ENCODE data around the gene POLR1G.

DNA sequence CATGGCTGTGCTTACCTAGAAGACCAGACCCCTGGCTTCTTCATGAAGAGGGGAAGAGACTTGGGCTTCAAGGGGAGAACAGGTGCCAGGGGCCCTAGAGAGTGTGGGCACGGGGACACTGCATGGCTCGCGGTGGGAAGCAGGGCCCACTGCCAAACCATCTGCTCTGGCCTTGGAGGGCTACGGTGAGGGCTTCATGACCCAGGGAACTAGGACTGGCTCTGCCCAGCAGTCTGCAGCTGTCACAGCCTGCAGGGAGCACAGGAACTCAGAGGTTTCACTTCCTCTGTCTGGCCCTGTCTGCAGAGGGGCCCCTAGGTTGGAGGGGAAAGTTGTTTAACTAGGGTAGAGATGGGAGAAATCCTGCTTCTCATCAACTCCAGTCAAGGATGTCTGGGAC is 13.0 kb downstream of the POLR1G start:
- TF ChIP-seq RAD21 (IDR thresholded peaks at IDR 0.05; ENCODE audit: low read depth), result no peak
- no peak for TF ChIP-seq ATF3 (IDR thresholded peaks at IDR 0.05)
- no peak for TF ChIP-seq CTCF (IDR thresholded peaks at IDR 0.05 in 2 of 3, conservative IDR thresholded peaks at IDR 0.05 in 1 of 3; ENCODE audit: borderline replicate concordance in 1 of 3, insufficient read depth in 1 of 3, low read depth in 2 of 3, low read length in 2 of 3)
- TF ChIP-seq POLR2A (IDR thresholded peaks at IDR 0.05; ENCODE audit: borderline replicate concordance, extremely low read depth, insufficient read depth, insufficient read length), result no peak
- TF ChIP-seq EZH2phosphoT487 (IDR thresholded peaks at IDR 0.05; ENCODE audit: borderline replicate concordance), result no peak
- no peak for TF ChIP-seq POLR2AphosphoS5 (IDR thresholded peaks at IDR 0.05; ENCODE audit: low read depth, low read length)
- TF ChIP-seq EZH2 (IDR thresholded peaks at IDR 0.05), result no peak
- no peak for TF ChIP-seq CEBPB (IDR thresholded peaks at IDR 0.05; ENCODE audit: low read depth)
- TF ChIP-seq, protein P1, sequence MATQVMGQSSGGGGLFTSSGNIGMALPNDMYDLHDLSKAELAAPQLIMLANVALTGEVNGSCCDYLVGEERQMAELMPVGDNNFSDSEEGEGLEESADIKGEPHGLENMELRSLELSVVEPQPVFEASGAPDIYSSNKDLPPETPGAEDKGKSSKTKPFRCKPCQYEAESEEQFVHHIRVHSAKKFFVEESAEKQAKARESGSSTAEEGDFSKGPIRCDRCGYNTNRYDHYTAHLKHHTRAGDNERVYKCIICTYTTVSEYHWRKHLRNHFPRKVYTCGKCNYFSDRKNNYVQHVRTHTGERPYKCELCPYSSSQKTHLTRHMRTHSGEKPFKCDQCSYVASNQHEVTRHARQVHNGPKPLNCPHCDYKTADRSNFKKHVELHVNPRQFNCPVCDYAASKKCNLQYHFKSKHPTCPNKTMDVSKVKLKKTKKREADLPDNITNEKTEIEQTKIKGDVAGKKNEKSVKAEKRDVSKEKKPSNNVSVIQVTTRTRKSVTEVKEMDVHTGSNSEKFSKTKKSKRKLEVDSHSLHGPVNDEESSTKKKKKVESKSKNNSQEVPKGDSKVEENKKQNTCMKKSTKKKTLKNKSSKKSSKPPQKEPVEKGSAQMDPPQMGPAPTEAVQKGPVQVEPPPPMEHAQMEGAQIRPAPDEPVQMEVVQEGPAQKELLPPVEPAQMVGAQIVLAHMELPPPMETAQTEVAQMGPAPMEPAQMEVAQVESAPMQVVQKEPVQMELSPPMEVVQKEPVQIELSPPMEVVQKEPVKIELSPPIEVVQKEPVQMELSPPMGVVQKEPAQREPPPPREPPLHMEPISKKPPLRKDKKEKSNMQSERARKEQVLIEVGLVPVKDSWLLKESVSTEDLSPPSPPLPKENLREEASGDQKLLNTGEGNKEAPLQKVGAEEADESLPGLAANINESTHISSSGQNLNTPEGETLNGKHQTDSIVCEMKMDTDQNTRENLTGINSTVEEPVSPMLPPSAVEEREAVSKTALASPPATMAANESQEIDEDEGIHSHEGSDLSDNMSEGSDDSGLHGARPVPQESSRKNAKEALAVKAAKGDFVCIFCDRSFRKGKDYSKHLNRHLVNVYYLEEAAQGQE (IDR thresholded peaks at IDR 0.05; ENCODE audit: low read depth), result no peak
- TF ChIP-seq SIN3A (IDR thresholded peaks at IDR 0.05; ENCODE audit: low read depth), result no peak
- TF ChIP-seq SRF (IDR thresholded peaks at IDR 0.05; ENCODE audit: low read depth), result no peak
- TF ChIP-seq JUND (IDR thresholded peaks at IDR 0.05), result no peak
- no peak for TF ChIP-seq YY1 (IDR thresholded peaks at IDR 0.05; ENCODE audit: extremely low read depth, insufficient replicate concordance, low read depth, low read length)

Measured in HCT116 (cell line).